Esophagus (tissue), 2 donors: Measurements from ENCODE around the gene PARD3B. TPM values are rescaled to one million over a fixed set of nuclear protein-coding genes. Genes with fewer than 3 reads are reported as not detected.

ENCODE experiments used
- H3K27ac ChIP-seq, 2 donors: one replicate each; pipeline ENCODE4 v1.5.1; 2013; ENCODE audit warnings: low read depth in 2 of 2, mild to moderate bottlenecking in 2 of 2, inconsistent platforms in 1 of 2, low read length in 1 of 2, moderate library complexity in 1 of 2
- H3K27me3 ChIP-seq, 2 donors: one replicate each; pipeline ENCODE4 v1.6.1; 2013; ENCODE audit warnings: low read length in 2 of 2, control low read depth in 1 of 2, mild to moderate bottlenecking in 1 of 2; ENCODE audit not compliant: insufficient read depth in 2 of 2, control insufficient read depth in 1 of 2
- H3K36me3 ChIP-seq, 2 donors: one replicate each; pipeline ENCODE4 v1.6.1; 2013; ENCODE audit warnings: low read length in 1 of 2; ENCODE audit not compliant: control insufficient read depth in 2 of 2, insufficient read depth in 2 of 2
- H3K4me1 ChIP-seq, 2 donors: one replicate each; pipeline ENCODE4 v1.6.1; 2013; ENCODE audit warnings: low read length in 1 of 2; ENCODE audit not compliant: control insufficient read depth in 2 of 2, insufficient read depth in 2 of 2
- H3K4me3 ChIP-seq, 2 donors: one replicate each; pipeline ENCODE4 v1.5.1; 2013; ENCODE audit warnings: low read length in 2 of 2, mild to moderate bottlenecking in 2 of 2, low read depth in 1 of 2, moderate library complexity in 1 of 2
- H3K9me3 ChIP-seq, 2 donors: one replicate each; pipeline ENCODE4 v1.6.1; 2013; ENCODE audit warnings: mild to moderate bottlenecking in 2 of 2, low read depth in 1 of 2, low read length in 1 of 2, moderate library complexity in 1 of 2; ENCODE audit not compliant: control insufficient read depth in 2 of 2, insufficient read depth in 1 of 2
- WGBS, 2 donors: extraction: QIAGEN DNeasy Blood & Tissue Kit; methylation state at CpG; one replicate each; pipeline ENCODE4 v1.1.7; 2013; 5-methylcytosine and 5-hydroxymethylcytosine counted together
- polyA plus RNA-seq, 2 donors: library from polyadenylated mRNA; stranded (reverse); fragments of 200-250 nt; gene quantifications; one replicate each; pipeline ENCODE4 v1.2.3, GENCODE V29; 2013
- donor health status: healthy with polysubstance abuse.
- donor health status: Bipolar disorder and iron deficiency.

PARD3B gene
- polyA plus RNA-seq, 2 donors: 1.2 to 1.3 TPM

GRCh38 chr2:204748286-204748685, 203.0 kb downstream of the PARD3B start:
- 79 to 85% methylated on average over 2 of the region's 2 CpGs for WGBS, 2 donors
- Histone ChIP-seq H3K27me3 (no peaks in the 10 kb centered on the region), H3K4me3 (no peak overlapping the region), H3K27ac (no peak overlapping the region), H3K4me1 (no peaks in the 10 kb centered on the region), H3K9me3 (no peaks in the 10 kb centered on the region), H3K36me3 (no peaks in the 10 kb centered on the region)

- no peaks in the 10 kb centered on the region for H3K9me3 ChIP-seq
- H3K27me3 ChIP-seq: no peaks in the 10 kb centered on the region
- no peaks in the 10 kb centered on the region for H3K36me3 ChIP-seq
- H3K27ac ChIP-seq: no peak overlapping the region
- H3K4me1 ChIP-seq: no peaks in the 10 kb centered on the region
- WGBS, 2 donors: 90 to 95% methylated on average over 3 of the region's 3 CpGs
- H3K4me3 ChIP-seq: no peak overlapping the region
Measured at GRCh38 chr2:204749319-204749718, 204.0 kb downstream of the PARD3B start.

GRCh38 chr2:204750389-204750788, 205.1 kb downstream of the PARD3B start:
- Histone ChIP-seq H3K4me1 (no peaks in the 10 kb centered on the region), H3K9me3 (no peaks in the 10 kb centered on the region), H3K4me3 (no peak overlapping the region), H3K36me3 (no peaks in the 10 kb centered on the region), H3K27me3 (no peaks in the 10 kb centered on the region), H3K27ac (no peak overlapping the region)
- 88 to 92% methylated on average over 5 of the region's 5 CpGs for WGBS, 2 donors

GRCh38 chr2:204751472-204751871, 206.2 kb downstream of the PARD3B start:
- Histone ChIP-seq H3K4me3 (no peak overlapping the region), H3K27ac (no peak overlapping the region), H3K4me1 (no peaks in the 10 kb centered on the region), H3K36me3 (no peaks in the 10 kb centered on the region), H3K27me3 (no peaks in the 10 kb centered on the region), H3K9me3 (no peaks in the 10 kb centered on the region)

- no peaks in the 10 kb centered on the region for H3K36me3 ChIP-seq
- 76 to 98% methylated on average over 1 of the region's 1 CpG for WGBS, 2 donors
Measured at GRCh38 chr2:204753841-204754240, 208.6 kb downstream of the PARD3B start.

GRCh38 chr2:204754898-204755297, 209.6 kb downstream of the PARD3B start:
- Histone ChIP-seq H3K27me3 (no peaks in the 10 kb centered on the region), H3K4me3 (no peak overlapping the region), H3K4me1 (no peaks in the 10 kb centered on the region), H3K36me3 (no peaks in the 10 kb centered on the region), H3K9me3 (no peaks in the 10 kb centered on the region), H3K27ac (no peak overlapping the region)
- WGBS, 2 donors: 90 to 92% methylated on average over 3 of the region's 3 CpGs

More at GRCh38 chr2:204753841-204754240, 208.6 kb downstream of the PARD3B start:
- H3K27ac ChIP-seq: no peak overlapping the region
- no peaks in the 10 kb centered on the region for H3K9me3 ChIP-seq
- H3K27me3 ChIP-seq: no peaks in the 10 kb centered on the region
- no peak overlapping the region for H3K4me3 ChIP-seq
- no peaks in the 10 kb centered on the region for H3K4me1 ChIP-seq

- Histone ChIP-seq H3K4me1 (no peaks in the 10 kb centered on the region), H3K27me3 (no peaks in the 10 kb centered on the region), H3K4me3 (no peak overlapping the region), H3K9me3 (peaks cover 0 to 6% of the 10 kb centered on the region in 2 donors), H3K27ac (no peak overlapping the region), H3K36me3 (no peaks in the 10 kb centered on the region)
- 79 to 84% methylated on average over 4 of the region's 4 CpGs for WGBS, 2 donors
Measured at GRCh38 chr2:204763974-204764703, 218.9 kb downstream of the PARD3B start.

GRCh38 chr2:204770735-204771134, 225.5 kb downstream of the PARD3B start:
- Histone ChIP-seq H3K27me3 (no peaks in the 10 kb centered on the region), H3K4me3 (no peak overlapping the region), H3K27ac (no peak overlapping the region), H3K36me3 (no peaks in the 10 kb centered on the region), H3K9me3 (no peaks in the 10 kb centered on the region), H3K4me1 (no peaks in the 10 kb centered on the region)
- WGBS, 2 donors: 55 to 65% methylated on average over 1 of the region's 1 CpG

GRCh38 chr2:204771721-204772120, 226.4 kb downstream of the PARD3B start:
- Histone ChIP-seq H3K4me3 (no peak overlapping the region), H3K36me3 (no peaks in the 10 kb centered on the region), H3K4me1 (no peaks in the 10 kb centered on the region), H3K27me3 (no peaks in the 10 kb centered on the region), H3K27ac (no peak overlapping the region), H3K9me3 (no peaks in the 10 kb centered on the region)

- 92 to 95% methylated on average over 1 of the region's 1 CpG for WGBS, 2 donors
Measured at GRCh38 chr2:204772546-204772945, 227.3 kb downstream of the PARD3B start.

More at GRCh38 chr2:204772546-204772945, 227.3 kb downstream of the PARD3B start:
- Histone ChIP-seq H3K27ac (no peak overlapping the region), H3K36me3 (no peaks in the 10 kb centered on the region), H3K4me1 (no peaks in the 10 kb centered on the region), H3K27me3 (no peaks in the 10 kb centered on the region), H3K4me3 (no peak overlapping the region), H3K9me3 (no peaks in the 10 kb centered on the region)
